ENCODE measurements around the gene IL21R.
"Not testable (repeated sequence)": the region's sequence is repeated elsewhere in the genome, so short reads cannot be mapped to it uniquely, and the experiment has no call there.

The IL21R gene

DNA sequence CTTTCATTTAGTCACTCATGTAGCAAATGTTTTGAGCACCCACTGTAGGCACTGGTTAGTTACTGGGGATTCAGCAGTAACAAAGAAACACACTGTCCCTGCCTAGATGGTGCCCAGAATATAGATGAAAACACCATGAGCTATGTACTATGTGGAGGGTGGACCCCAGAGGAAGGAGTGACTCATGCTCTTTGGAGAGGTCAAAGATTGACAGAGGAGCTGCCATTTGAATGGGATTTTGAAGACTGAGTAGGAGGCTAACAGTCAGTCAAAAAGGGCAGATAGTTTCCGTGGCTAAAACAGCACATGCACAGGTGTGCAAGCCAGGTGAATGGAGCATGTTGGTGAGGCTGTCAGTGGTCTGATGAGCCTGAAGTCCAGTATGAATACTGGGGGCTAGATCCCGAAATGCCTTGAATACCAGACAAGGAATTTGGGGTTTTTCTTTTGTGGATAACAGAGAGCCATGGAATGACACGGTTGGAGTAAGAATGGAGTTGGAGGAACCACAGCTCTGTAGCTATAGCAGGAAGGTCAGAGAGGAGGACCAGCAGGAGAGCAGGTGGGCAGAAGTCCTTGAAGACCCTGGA is 6.1 kb downstream of the IL21R start:
- peak; percentile 74 for DNase-seq (ENCODE audit: low read depth)
- TF ChIP-seq, protein P1, sequence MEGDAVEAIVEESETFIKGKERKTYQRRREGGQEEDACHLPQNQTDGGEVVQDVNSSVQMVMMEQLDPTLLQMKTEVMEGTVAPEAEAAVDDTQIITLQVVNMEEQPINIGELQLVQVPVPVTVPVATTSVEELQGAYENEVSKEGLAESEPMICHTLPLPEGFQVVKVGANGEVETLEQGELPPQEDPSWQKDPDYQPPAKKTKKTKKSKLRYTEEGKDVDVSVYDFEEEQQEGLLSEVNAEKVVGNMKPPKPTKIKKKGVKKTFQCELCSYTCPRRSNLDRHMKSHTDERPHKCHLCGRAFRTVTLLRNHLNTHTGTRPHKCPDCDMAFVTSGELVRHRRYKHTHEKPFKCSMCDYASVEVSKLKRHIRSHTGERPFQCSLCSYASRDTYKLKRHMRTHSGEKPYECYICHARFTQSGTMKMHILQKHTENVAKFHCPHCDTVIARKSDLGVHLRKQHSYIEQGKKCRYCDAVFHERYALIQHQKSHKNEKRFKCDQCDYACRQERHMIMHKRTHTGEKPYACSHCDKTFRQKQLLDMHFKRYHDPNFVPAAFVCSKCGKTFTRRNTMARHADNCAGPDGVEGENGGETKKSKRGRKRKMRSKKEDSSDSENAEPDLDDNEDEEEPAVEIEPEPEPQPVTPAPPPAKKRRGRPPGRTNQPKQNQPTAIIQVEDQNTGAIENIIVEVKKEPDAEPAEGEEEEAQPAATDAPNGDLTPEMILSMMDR (conservative IDR thresholded peaks at IDR 0.05; ENCODE audit: low read depth, low read length), result no peak
- no peak overlapping the region for H3K4me3 ChIP-seq (ENCODE audit: low read depth, low read length)

DNA sequence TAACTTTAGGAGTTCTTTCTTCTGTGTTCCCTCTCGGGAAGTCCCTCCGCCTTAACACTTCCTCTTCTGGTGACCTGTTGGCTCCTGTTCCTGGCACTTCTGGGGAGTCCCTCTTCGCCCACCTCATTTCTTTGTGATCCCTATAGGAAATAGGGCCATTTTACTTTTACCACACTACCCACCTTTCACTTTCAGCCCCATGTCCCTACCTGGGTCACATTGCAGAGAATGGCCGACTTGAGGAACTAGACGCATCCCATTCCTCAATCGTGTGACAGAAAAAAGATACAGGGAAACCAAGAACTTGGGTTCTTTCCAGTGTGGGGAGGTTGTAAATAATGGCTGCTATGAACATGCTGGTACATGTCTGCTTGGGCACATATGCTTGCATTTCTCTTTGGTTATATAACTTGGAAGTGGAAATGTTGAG is 6.6 kb downstream of the IL21R start:
- TF ChIP-seq, protein P1 (conservative IDR thresholded peaks at IDR 0.05; ENCODE audit: low read depth, low read length), result no peak
- no peak overlapping the region for H3K4me3 ChIP-seq (ENCODE audit: low read depth, low read length)
- DNase-seq (ENCODE audit: low read depth), result no peak

GRCh38 chr16:27409958-27410357 is 8.0 kb downstream of the IL21R start:
- DNase-seq (ENCODE audit: low read depth), result not testable (repeated sequence)

DNA sequence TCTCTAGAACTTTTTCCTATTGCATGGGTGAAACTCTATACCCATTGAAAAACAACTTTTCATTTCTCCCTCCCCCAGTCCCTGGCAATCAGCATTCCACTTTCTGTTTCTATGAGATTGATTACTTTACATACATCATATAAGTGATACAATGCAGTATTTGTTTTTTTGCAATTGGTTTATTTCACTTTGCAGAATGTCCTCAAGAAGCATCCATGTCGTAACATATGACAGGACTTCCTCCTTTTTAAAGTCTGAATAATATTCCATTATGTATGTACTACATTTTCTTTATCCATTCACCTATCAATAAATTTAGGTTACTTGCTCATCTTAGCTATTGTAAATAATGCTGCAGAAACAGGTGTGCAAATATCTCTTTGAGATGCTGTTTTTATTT is 8.8 kb downstream of the IL21R start:
- no peak for DNase-seq (ENCODE audit: low read depth)
- TF ChIP-seq, protein P1 (conservative IDR thresholded peaks at IDR 0.05; ENCODE audit: low read depth, low read length), result no peak
- H3K4me3 ChIP-seq (ENCODE audit: low read depth, low read length), result no peak overlapping the region

More at GRCh38 chr16:27409958-27410357, 8.0 kb downstream of the IL21R start:
- not testable (repeated sequence) for H3K4me3 ChIP-seq (ENCODE audit: low read depth, low read length)

DNA sequence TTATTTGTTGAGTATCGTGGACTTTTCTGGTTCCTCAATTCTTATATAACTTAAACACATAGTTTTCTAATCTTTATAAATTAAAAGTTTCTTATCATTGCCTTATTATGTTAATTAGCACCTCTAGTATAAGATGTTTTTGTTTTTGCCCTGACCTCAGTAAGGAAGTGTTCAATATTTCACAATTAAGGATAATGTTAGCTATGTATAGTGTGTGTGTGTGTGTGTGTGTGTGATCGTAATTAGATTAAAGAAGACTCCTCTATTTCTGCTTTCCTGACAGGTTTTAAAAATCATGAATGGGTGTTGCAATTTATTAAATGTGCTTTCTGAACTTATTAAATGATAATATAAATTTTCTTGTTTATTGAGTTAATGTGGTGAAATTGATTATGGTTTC is 12.0 kb downstream of the IL21R start:
- no peak for DNase-seq (ENCODE audit: low read depth)
- TF ChIP-seq, protein P1 (conservative IDR thresholded peaks at IDR 0.05; ENCODE audit: low read depth, low read length), result no peak
- no peak overlapping the region for H3K4me3 ChIP-seq (ENCODE audit: low read depth, low read length)

DNA sequence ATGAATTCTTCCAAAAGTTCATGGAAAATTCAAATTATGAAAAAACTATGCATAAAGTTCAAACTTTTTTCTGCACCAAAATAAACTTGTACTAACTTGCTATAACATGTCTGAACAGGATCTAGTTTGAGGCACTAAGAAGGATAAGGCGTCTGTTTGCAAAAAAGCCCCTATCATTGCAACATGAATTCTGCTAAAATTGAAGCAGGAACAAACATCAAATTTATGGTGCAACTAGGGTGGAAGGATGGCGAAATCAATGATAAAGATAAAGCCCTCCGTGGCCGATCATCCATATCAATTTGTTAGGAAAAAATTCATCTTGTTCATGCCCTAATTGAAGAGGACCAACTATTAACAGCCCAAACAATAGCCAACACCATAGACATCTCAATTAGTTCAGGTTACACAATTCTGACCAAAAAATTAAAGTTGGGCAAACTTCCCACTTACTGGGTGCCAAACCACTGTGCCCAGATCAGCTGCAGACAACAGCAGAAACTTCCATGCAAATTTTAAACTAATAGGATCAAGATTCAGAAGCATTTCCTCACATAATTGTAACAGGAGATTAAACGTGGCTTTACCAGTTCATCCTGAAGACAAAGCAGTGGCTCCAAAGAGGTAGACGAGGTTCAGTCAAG is 12.9 kb downstream of the IL21R start:
- DNase-seq (ENCODE audit: low read depth), result no peak
- TF ChIP-seq, protein P1 (conservative IDR thresholded peaks at IDR 0.05; ENCODE audit: low read depth, low read length), result no peak
- H3K4me3 ChIP-seq (ENCODE audit: low read depth, low read length), result no peak overlapping the region

GRCh38 chr16:27417047-27417671 is 15.2 kb downstream of the IL21R start:
- no peak for DNase-seq (ENCODE audit: low read depth)
- TF ChIP-seq, protein P1 (conservative IDR thresholded peaks at IDR 0.05; ENCODE audit: low read depth, low read length), result no peak
- H3K4me3 ChIP-seq (ENCODE audit: low read depth, low read length), result no peak overlapping the region

All from choroid plexus epithelial cell (primary cell).